Urinary bladder (tissue), 4 donors: ENCODE results near the gene CLCN3. TPM values are rescaled to one million over a fixed set of nuclear protein-coding genes. Genes with fewer than 3 reads are reported as not detected.
"Not testable (repeated sequence)": the region's sequence is repeated elsewhere in the genome, so short reads cannot be mapped to it uniquely, and the experiment has no call there.

Experiments used
- DNase-seq: peaks from one replicate; pipeline ENCODE4 v3.0.0-alpha.2; 2015; ENCODE audit errors: extremely low spot score
- H3K27ac ChIP-seq: one replicate; pipeline ENCODE4 v1.5.1; 2013; ENCODE audit warnings: low read depth, mild to moderate bottlenecking, moderate library complexity
- H3K36me3 ChIP-seq: one replicate; pipeline ENCODE4 v1.6.1; 2013; ENCODE audit warnings: mild to moderate bottlenecking, moderate library complexity; ENCODE audit not compliant: insufficient read depth
- H3K4me1 ChIP-seq: one replicate; pipeline ENCODE4 v1.6.1; 2013; ENCODE audit warnings: mild to moderate bottlenecking, moderate library complexity; ENCODE audit not compliant: insufficient read depth
- H3K4me3 ChIP-seq: one replicate; pipeline ENCODE4 v1.5.1; 2013; ENCODE audit warnings: low read depth, low read length
- WGBS: extraction: QIAGEN DNeasy Blood & Tissue Kit; methylation state at CpG from one replicate; pipeline ENCODE4 v1.1.7; 2013; 5-methylcytosine and 5-hydroxymethylcytosine counted together
- polyA plus RNA-seq: library from polyadenylated mRNA; stranded (reverse); fragments of 200-250 nt; gene quantifications from one replicate; pipeline ENCODE4 v1.2.3, GENCODE V29; 2013
- total RNA-seq: library from RNA; depleted of rRNA; stranded (reverse); fragments of >200 nt; gene quantifications from one replicate; pipeline ENCODE4 v1.2.3, GENCODE V29; 2014
- donor health status: healthy with polysubstance abuse.
- donor health status: healthy.

Gene CLCN3
- total and polyA plus RNA-seq, 2 donors: 17.6 to 62.8 TPM

DNA sequence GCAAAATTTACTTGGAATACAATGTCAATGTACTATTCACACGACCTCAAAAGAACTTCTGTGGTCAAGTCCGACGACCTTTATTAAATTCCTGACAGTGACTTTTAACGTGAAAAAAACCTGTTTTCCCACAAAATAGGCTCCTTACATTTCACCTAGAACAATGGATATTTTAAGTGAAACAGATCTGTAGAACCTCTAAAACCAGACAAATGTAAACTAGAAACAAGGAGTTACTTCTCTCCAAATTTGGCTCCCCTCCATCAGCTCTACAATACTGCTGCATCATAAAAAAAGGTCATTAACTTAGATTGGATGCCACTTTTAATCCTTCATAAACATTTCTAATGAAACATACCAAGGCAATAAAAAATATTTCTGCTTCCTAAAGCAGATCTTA lies 9.2 kb upstream of the CLCN3 start:
- WGBS: 40% methylated on average over 4 of the region's 4 CpGs
- no peak for DNase-seq
- H3K27ac ChIP-seq: no peak overlapping the region
- H3K4me1 ChIP-seq: no peaks in the 10 kb centered on the region
- H3K4me3 ChIP-seq: no peak overlapping the region
- no peaks in the 10 kb centered on the region for H3K36me3 ChIP-seq

DNA sequence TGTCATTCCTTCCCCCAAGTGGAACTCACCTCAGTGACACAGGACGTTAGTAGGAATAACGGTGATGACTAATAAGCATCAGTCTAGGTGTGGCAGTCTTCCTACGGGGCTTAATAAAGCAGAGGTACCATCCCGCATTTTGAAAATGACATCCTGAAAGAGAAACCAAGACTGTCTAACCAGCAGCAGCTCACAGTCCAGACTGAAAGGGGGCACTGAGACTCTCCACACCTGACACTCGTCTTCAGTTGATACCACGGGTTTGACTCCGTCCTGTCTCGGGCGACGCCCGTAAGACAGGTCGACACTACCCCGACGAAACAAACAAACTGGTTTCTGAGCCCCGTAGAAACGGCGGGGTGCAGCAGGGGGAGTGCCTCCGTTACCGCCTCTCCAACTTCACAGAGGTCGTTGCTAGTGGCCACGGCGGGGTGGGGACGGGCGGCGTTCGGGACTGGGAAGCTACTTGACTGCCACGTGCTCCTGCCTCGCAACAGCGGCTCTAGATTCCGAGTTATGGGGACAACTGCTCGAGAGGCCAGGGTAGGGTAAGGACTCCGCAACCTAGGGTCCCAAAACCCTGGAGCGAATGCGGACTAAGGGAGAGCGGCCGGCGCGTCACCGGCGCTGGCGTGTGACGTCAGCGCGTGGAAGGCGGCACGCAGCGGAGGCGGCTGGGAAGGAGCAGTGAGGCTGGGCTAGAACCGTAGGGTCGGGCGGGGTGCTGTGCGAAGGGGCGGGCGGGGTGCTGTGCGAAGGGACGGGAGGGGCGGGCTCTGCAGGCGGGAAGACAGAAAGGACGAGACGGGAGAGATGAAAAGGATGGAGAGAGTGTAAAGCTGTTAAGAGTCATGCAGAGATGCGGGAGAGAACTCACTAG lies 8.1 kb upstream of the CLCN3 start, which contains the start of gene NEK1:
TSS of gene NEK1 (minus strand) at position 593 of the 880 bp plus-strand sequence. CDS start 9,953 bp downstream, outside the sequence.
- peak within 1 kb of the TSS; percentile 89 for H3K27ac ChIP-seq
- peak; percentile 71 for DNase-seq
- peak within 1 kb of the TSS; percentile 49 for H3K4me3 ChIP-seq
- no peaks in the 10 kb centered on the region for H3K4me1 ChIP-seq
- under 1% methylated on average over 61 of the region's 61 CpGs for WGBS
- H3K36me3 ChIP-seq: no peaks in the 10 kb centered on the region

DNA sequence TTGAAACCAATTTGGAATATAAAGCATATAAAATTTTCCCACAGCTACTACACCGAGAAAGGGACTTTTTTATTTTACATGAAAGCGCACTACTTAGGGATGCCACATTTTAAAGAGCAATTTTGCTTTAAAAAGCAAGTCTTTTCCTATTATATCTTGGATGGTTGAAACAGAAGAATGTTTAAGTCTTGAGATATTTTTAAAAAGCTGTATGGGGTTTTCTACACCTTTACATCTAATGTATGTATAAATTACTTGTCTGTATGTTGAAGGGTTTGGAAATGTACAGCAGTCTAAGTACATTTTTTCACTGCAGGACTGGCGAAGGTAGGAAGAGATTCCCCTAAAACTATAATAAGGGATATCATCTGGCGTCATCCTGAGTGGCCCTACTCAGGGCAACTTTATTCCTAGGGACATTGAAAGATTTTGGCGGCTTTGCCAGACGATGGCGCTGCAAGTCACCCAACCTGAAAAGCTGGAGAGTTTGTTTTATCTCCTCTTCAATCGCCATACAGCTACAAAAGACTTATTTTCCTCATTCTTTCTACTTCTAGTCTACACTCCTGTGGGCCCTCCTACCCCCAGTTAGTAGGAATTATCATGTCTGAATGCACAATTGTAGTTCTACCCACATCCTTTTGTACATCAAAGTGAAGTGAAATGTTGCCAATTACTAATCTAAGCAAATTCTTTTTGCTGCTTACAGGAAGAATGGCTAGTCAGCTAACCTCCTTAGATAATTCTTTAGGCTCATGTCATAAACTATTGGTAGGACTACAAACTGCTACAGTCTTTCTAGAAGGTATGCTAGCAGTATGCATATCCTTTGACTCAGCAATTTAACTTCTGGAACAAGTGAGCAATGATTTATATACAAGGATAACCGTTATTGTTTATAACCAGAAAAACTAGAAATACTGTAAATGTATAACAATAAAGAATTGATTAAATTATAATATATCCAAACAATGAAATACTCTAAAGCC lies 7.2 kb upstream of the CLCN3 start:
- no peaks in the 10 kb centered on the region for H3K36me3 ChIP-seq
- H3K4me3 ChIP-seq: peak overlapping the region; percentile 49
- DNase-seq: peak; percentile 78
- 2% methylated on average over 9 of the region's 9 CpGs for WGBS
- H3K4me1 ChIP-seq: no peaks in the 10 kb centered on the region
- peak overlapping the region; percentile 50 for H3K27ac ChIP-seq

DNA sequence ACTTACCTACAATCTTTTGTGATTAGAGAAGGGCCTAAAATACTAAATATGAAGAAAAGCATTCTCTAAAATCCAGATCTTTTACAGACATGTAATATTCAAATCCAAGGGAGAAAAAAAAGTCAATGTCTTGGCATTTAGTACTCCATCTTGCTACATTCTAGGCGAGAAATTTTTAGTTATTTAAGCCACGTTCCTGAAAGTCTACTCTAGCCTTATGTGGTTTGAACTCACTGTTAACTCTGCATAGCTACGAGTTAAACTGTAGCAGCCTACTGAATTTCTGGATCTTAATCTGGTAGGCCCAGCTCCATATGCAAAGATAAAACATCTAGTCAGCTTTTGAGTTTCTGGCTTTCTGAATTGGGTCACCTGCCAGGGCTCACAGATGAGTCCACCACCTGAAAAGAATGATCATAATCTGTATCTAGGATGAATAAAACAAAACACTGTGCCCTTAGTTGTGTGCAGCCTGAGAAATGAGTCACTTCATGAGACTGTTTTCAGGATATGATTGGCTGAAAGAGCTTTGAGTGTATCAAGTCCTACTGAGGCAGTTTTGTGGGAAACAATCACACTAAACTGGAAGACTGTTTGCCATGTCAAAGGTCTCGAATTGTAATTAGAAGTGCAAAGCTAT lies 4.8 kb upstream of the CLCN3 start:
- DNase-seq: no peak
- Histone ChIP-seq H3K27ac (no peak overlapping the region), H3K4me3 (no peak overlapping the region), H3K36me3 (no peaks in the 10 kb centered on the region), H3K4me1 (no peaks in the 10 kb centered on the region)
- WGBS: 73% methylated on average over 4 of the region's 4 CpGs

DNA sequence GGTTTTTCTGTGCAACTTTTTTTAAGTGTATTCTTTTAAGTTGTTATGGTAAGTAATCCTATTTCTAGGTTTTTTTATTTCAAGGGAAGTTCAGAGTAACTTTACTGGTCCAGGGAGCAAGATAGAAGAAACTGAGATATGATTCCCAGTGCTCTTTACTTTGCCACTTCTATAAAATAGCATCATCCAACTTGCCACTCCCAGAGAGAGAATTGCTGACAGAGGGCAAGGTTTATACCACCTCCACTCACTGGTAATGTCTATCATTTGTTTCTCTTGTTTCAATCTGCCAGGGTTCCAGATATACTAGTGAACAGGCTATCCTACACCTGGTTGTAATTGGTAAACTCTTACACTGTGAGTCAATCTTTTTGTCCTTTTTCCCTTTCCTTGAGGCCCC lies 3.5 kb upstream of the CLCN3 start:
- H3K4me3 ChIP-seq: no peak overlapping the region
- H3K27ac ChIP-seq: no peak overlapping the region
- no peak for DNase-seq
- no peaks in the 10 kb centered on the region for H3K4me1 ChIP-seq
- H3K36me3 ChIP-seq: no peaks in the 10 kb centered on the region

DNA sequence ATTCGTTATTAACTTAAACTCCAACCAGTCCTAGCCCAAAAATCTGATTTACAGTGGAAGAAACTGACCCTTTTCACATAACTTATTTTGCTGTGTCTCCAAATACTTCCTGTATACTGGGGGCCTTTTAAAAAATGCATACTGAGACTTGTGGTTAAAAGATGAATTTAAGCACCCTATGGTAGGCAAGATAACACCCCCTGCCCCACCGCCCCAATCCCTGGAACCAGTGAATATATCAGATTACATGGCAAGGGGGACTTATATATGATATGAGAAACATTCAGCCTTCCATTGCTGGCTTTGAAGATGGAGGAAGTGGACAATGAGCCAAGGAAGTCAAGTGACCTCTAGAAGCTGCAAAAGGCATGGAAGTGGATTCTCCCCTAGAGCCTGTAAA lies 3.1 kb upstream of the CLCN3 start:
- WGBS: 68% methylated on average over 2 of the region's 2 CpGs
- no peak for DNase-seq
- Histone ChIP-seq H3K36me3 (no peaks in the 10 kb centered on the region), H3K27ac (no peak overlapping the region), H3K4me3 (no peak overlapping the region), H3K4me1 (no peaks in the 10 kb centered on the region)

DNA sequence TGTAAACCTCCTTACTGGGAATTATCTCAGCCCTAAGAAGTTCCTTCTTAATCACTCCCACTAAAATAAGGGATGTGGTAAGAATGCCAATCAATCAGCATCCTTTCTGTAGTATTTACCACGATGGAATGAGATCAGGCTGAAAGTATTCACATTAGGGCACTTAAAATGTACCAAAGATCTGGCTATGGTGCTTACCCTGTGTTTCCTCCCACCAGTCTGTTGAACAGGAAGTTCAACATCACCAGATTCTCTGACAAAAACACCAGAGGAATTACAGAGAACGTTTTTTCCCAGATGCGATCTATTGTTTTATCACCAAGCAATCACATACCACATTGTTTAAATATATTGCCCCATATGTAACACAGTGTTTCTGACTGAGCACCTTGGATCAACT lies 2.1 kb upstream of the CLCN3 start:
- no peak overlapping the region for H3K4me3 ChIP-seq
- WGBS: 42% methylated on average over 3 of the region's 3 CpGs
- no peak overlapping the region for H3K27ac ChIP-seq
- no peaks in the 10 kb centered on the region for H3K36me3 ChIP-seq
- H3K4me1 ChIP-seq: no peaks in the 10 kb centered on the region
- DNase-seq: no peak

DNA sequence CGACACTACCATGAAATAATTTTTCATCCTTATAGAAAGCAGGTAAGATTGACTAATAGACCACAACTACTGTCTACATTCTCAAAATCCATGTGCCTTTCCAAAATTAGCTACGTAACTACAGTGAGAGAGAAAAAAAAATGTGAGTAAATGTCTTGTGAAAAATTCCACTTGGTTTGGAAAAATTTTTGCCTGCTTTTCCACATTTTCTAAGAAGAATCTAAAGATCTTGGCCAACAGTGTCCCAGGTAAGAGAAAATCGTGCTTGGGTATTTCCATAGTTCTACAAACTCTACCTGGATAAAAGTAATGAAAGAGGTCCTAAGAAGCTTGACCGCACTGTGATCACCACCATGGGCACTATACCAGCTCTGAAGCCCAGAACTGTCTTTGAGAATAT lies 1.4 kb upstream of the CLCN3 start:
- no peaks in the 10 kb centered on the region for H3K36me3 ChIP-seq
- H3K4me1 ChIP-seq: no peaks in the 10 kb centered on the region
- WGBS: 86% methylated on average over 4 of the region's 4 CpGs
- DNase-seq: no peak
- H3K4me3 ChIP-seq: no peak overlapping the region
- no peak overlapping the region for H3K27ac ChIP-seq

DNA sequence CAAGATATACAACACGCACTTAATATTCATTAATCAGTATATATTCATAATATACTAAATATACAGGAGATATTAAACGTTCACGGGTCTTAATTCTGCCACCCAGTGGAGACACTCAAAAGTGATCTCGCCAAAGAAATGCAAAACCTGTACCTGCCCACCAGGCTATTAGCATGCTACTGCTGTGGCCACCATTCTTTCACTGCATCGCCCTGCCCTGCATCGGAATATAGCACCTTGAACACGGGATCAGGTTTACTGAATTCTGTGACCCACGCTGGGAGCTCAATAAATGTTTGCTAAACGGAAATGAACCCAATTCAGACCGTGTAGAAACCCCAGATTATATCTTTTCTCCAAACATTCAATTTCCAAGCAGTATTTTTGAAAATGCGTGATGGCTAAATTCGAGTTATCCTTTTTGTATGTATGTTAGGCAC lies 840 bp upstream of the CLCN3 start:
- no peaks in the 10 kb centered on the region for H3K4me1 ChIP-seq

DNA sequence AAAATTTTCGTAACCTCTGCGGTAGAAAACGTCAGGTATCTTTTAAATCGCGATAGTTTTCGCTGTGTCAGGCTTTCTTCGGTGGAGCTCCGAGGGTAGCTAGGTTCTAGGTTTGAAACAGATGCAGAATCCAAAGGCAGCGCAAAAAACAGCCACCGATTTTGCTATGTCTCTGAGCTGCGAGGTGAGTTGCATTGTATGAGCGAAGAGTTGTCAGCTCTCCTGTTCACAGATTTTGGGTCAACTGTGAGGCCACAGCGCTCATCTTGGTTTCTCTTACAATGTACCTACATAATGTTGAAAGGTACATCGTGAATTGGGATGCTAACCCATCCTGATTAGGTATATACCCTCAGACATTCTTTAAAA lies 486 bp downstream of the CLCN3 start:
- Histone ChIP-seq H3K4me1 (no peaks in the 10 kb centered on the region), H3K4me3 (peak overlapping the region; percentile 73), H3K36me3 (no peaks in the 10 kb centered on the region), H3K27ac (peak overlapping the region; percentile 83)
- no peak for DNase-seq
- WGBS: under 1% methylated on average over 14 of the region's 14 CpGs

More for the DNA sequence above, 840 bp upstream of the CLCN3 start:
- WGBS: 2% methylated on average over 12 of the region's 12 CpGs
- Histone ChIP-seq H3K36me3 (no peaks in the 10 kb centered on the region), H3K27ac (peak overlapping the region; percentile 83), H3K4me3 (peak overlapping the region; percentile 73)
- peak; percentile 66 for DNase-seq

DNA sequence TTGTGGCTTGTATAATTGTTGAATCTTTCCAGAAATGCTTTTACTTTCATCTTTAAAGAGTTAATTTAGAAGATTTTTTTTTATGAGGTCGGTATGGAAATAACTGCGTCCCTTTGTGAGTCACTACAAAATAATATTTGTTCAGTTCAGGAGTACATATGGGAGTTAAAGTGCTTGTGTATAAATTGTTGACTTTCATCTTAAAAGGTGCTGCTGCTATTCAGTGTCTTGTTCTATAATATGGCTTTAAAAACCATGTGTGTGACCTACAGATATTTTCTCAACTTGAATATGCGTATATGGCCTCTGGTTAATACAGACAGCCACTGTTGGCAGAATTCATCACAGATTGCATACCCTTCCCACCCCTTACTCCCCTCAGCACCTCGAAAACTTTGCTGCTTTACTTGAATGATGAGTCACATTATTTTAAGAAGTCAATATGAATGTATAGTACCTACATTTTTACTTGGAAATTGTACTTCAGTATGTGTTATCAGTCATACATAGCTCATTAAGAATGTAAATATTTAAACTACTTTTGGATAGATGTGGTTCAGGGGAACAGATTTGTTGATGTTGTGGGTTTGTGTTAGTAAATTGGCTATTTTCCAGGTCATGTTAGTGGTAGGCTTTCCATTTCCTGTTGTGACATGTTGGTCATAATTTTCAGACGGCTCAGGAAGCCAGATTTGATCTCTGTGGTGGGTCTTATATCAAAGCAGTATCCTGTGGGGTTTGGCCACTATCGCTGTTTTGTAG lies 1.5 kb downstream of the CLCN3 start:
- 6% methylated on average over 6 of the region's 6 CpGs for WGBS
- Histone ChIP-seq H3K4me3 (peak overlapping the region; percentile 33), H3K27ac (peak overlapping the region; percentile 63)

DNA sequence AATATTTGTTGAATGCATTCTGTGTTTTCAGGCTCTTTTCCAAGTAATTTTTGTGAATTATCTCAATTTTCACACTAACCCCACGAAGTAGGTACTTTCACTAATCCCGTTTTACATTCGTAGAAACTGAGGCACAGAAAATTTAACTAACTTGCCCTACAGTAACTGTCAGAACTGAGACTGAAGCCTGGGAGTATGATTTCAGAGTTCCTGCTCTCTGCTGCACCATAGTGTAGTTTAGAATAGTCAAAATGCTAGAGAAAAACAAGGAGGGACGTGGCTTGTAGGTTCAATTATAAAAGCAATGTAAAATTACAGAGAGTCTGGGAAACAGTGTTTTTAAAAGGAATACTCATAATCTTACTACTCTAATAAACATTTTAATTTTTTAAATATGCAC lies 2.2 kb downstream of the CLCN3 start:
- WGBS: 30% methylated on average over 4 of the region's 4 CpGs
- Histone ChIP-seq H3K4me1 (no peaks in the 10 kb centered on the region), H3K36me3 (no peaks in the 10 kb centered on the region), H3K27ac (no peak overlapping the region), H3K4me3 (peak overlapping the region; percentile 23)
- no peak for DNase-seq

More for the DNA sequence above, 1.5 kb downstream of the CLCN3 start:
- H3K36me3 ChIP-seq: no peaks in the 10 kb centered on the region
- no peaks in the 10 kb centered on the region for H3K4me1 ChIP-seq
- no peak for DNase-seq

DNA sequence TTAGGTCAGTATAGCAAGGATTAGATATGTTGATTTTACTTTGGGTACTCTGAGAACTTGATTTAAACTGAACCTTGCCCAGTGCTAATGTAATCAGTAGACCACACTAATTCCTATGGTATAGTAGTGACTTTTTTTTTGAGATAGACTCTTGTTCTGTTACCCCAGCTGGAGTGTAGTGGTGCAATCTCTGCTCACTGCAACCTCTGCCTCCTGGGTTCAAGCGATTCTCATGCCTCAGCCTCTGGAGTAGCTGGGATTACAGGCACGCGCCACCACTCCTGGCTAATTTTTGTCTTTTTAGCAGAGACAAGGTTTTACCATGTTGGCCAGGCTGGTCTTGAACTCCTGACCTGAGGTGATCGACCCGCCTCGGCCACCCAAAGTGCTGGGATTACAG lies 3.6 kb downstream of the CLCN3 start:
- not testable (repeated sequence) for H3K27ac ChIP-seq, H3K36me3 ChIP-seq, H3K4me1 ChIP-seq, DNase-seq, H3K4me3 ChIP-seq
- WGBS: 83% methylated on average over 6 of the region's 6 CpGs
